Measurements from ENCODE around the gene PTPRD. TPM values are rescaled to one million over a fixed set of nuclear protein-coding genes. Genes with fewer than 3 reads are reported as not detected.

The PTPRD gene
- total RNA-seq, 1 donor from 2014 or later, result 197 TPM

DNA sequence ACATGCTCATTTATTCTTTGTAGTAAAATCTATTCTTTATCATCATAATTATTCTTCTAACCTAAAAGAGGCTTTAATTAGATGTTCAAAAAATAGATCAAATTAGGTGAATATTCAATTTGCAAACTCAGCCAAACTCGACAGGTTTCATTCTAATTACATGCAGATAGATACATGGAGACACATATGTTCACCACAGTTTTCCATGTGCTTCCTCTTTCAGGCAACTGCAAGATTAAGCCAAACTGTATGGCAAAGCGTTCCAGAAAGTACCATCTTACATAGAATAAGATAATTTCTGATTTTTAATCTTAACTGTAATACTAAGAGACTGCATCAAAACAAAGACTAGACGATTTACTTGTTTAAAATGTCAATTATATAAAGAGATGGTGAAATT is 1944.6 kb downstream of the PTPRD start:
- DNase-seq (ENCODE audit: extremely low spot score, unreplicated experiment), result no peak
- Mint-ChIP-seq H3K27me3 (no peaks in the 10 kb centered on the region), H3K9me3 (no peaks in the 10 kb centered on the region)

DNA sequence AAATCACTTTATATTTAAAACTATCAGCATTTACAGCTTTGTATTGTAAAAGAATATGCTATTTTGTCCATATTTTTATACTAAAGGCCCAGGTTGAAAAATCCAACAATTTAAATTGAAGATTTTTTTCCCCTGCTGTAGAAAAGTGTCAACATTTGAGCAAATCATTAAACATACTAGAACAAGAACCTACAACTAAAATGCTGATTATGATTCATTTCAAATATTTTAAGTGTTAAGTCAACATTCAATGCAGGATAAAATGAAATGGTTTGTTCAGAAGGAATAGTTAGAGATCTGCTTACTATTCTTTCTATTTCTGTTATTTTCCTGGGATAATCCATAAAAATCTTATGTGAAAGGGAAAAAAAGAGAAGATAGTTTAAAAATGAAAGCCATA is 1946.7 kb downstream of the PTPRD start:
- Mint-ChIP-seq H3K4me1 (ENCODE audit: unreplicated experiment) (peaks cover 2% of the 10 kb centered on the region), H3K27me3 (no peaks in the 10 kb centered on the region), H3K36me3 (no peaks in the 10 kb centered on the region), H3K4me3 (no peak overlapping the region), H3K9me3 (no peaks in the 10 kb centered on the region), H3K27ac (no peak overlapping the region)
- TF ChIP-seq, protein P1, sequence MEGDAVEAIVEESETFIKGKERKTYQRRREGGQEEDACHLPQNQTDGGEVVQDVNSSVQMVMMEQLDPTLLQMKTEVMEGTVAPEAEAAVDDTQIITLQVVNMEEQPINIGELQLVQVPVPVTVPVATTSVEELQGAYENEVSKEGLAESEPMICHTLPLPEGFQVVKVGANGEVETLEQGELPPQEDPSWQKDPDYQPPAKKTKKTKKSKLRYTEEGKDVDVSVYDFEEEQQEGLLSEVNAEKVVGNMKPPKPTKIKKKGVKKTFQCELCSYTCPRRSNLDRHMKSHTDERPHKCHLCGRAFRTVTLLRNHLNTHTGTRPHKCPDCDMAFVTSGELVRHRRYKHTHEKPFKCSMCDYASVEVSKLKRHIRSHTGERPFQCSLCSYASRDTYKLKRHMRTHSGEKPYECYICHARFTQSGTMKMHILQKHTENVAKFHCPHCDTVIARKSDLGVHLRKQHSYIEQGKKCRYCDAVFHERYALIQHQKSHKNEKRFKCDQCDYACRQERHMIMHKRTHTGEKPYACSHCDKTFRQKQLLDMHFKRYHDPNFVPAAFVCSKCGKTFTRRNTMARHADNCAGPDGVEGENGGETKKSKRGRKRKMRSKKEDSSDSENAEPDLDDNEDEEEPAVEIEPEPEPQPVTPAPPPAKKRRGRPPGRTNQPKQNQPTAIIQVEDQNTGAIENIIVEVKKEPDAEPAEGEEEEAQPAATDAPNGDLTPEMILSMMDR (conservative IDR thresholded peaks at IDR 0.05), result no peak
- DNase-seq (ENCODE audit: extremely low spot score, unreplicated experiment), result no peak

More for the DNA sequence above, 1944.6 kb downstream of the PTPRD start:
- Mint-ChIP-seq H3K4me1 (ENCODE audit: unreplicated experiment) (no peaks in the 10 kb centered on the region), H3K36me3 (no peaks in the 10 kb centered on the region), H3K27ac (no peak overlapping the region), H3K4me3 (no peak overlapping the region)
- TF ChIP-seq, protein P1 (conservative IDR thresholded peaks at IDR 0.05), result no peak

DNA sequence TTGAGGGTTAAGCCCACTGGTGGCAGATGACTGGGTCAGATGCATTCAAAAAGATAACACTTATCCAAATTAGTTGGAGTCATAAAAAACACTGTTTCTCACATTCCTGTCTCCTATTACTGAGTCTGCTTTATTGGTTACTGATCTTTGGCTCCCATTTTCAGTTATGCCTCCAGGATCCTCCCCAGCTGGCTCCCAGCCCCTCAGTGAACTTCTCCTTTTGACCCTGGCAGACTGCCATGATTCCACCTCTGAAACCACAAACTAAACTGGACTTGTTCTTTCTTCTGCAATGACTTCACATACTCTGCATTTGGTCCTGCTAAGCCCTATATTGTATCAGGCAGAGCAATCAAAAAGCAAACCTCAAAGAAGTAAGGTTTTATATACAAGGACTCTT is 1952.4 kb downstream of the PTPRD start:
- H3K4me1 Mint-ChIP-seq (ENCODE audit: unreplicated experiment), result peaks cover 17% of the 10 kb centered on the region
- no peak for DNase-seq (ENCODE audit: extremely low spot score, unreplicated experiment)
- no peak overlapping the region for H3K27ac Mint-ChIP-seq
- H3K9me3 Mint-ChIP-seq, result no peaks in the 10 kb centered on the region
- H3K4me3 Mint-ChIP-seq, result no peak overlapping the region
- no peaks in the 10 kb centered on the region for H3K36me3 Mint-ChIP-seq
- TF ChIP-seq, protein P1 (conservative IDR thresholded peaks at IDR 0.05), result no peak
- H3K27me3 Mint-ChIP-seq, result no peaks in the 10 kb centered on the region

DNA sequence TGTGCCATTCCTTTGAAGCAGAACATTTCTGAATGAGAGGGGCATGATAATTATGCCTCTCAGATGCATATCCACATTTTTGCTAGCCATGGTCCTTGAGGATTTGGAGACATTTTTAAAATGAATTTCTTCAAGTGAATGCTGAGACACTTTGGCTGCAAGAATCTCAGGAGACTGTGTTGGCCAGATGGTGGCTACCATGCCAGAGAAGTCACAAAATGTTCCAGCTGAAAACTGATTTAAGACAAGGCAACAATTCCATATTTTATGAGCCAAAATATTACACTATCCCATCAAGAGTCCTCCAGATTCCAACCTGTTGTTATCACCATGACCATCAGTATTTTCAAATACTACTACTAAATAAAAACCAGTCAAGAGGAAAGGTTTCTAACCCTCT is 1953.7 kb downstream of the PTPRD start:
- DNase-seq (ENCODE audit: extremely low spot score, unreplicated experiment), result no peak
- peaks cover 17% of the 10 kb centered on the region for H3K4me1 Mint-ChIP-seq (ENCODE audit: unreplicated experiment)
- no peaks in the 10 kb centered on the region for H3K9me3 Mint-ChIP-seq
- no peaks in the 10 kb centered on the region for H3K36me3 Mint-ChIP-seq
- no peak overlapping the region for H3K27ac Mint-ChIP-seq
- TF ChIP-seq, protein P1 (conservative IDR thresholded peaks at IDR 0.05), result no peak
- no peaks in the 10 kb centered on the region for H3K27me3 Mint-ChIP-seq
- no peak overlapping the region for H3K4me3 Mint-ChIP-seq

DNA sequence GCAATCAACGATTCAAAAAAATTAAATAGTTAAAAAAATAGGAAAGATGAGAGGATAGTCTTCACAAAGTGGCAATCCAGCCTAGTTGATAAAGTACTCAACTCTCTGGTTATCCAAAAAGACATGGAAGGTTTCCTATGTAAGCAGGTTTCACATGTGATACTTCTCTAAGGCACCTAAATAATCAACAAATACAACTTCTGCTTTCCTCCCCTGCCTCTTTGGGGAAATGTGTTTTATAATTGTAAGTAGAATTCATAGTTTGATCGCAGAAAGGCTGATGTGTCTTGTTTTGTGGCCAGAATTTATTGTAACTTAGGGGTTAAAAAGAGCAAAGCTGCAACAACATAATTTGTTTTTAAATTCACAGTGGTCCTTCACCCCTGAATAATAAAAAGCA is 1957.7 kb downstream of the PTPRD start:
- TF ChIP-seq, protein P1 (conservative IDR thresholded peaks at IDR 0.05), result no peak
- no peak overlapping the region for H3K4me3 Mint-ChIP-seq
- H3K27ac Mint-ChIP-seq, result no peak overlapping the region
- DNase-seq (ENCODE audit: extremely low spot score, unreplicated experiment), result no peak
- H3K9me3 Mint-ChIP-seq, result no peaks in the 10 kb centered on the region
- peaks cover 30% of the 10 kb centered on the region for H3K4me1 Mint-ChIP-seq (ENCODE audit: unreplicated experiment)
- no peaks in the 10 kb centered on the region for H3K36me3 Mint-ChIP-seq
- no peaks in the 10 kb centered on the region for H3K27me3 Mint-ChIP-seq

DNA sequence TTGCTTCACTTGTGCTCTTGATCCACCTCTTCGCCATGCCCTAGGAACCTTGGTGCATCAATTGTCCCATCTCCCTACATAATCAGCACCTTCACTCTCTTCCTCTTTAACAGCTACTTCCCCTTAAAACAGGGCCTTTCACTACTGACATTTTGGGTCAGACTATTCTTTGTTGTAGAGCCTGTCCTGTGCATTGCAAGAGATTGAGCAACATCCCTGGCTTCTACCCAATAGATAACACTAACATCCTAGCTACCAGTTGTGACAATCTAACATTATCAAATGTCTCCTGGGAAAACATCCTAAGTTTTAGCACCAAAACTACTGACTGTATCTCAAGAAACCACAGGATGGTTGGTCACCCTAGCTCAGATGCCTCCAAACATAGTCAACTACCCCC is 1958.9 kb downstream of the PTPRD start:
- Mint-ChIP-seq H3K4me1 (ENCODE audit: unreplicated experiment) (peaks cover 23% of the 10 kb centered on the region), H3K9me3 (no peaks in the 10 kb centered on the region), H3K27me3 (no peaks in the 10 kb centered on the region), H3K27ac (no peak overlapping the region), H3K36me3 (no peaks in the 10 kb centered on the region), H3K4me3 (no peak overlapping the region)
- no peak for DNase-seq (ENCODE audit: extremely low spot score, unreplicated experiment)
- TF ChIP-seq, protein P1 (conservative IDR thresholded peaks at IDR 0.05), result no peak
